Calu3 (cell line): ENCODE data around the gene RPS6KB1. TPM values are rescaled to one million over a fixed set of nuclear protein-coding genes. Genes with fewer than 3 reads are reported as not detected.
"Not testable (repeated sequence)": the region's sequence is repeated elsewhere in the genome, so short reads cannot be mapped to it uniquely, and the experiment has no call there.

ENCODE experiments used
- BruUV-seq: library from RNA; stranded (reverse); fragments of 400-500 nt; replicated peaks from 2 replicates; lab custom pipeline; 2021; lab: Mats Ljungman, UMichigan
- CTCF ChIA-PET: fragments of 300-600 bp; sonication (Branson Sonifier 250); formaldehyde crosslinking; loops from one replicate; lab custom pipeline; 2022; ENCODE audit warnings: antibody characterized with exemption; lab: Charles Lee
- DNase-seq: peaks from one replicate; pipeline ENCODE4 v3.0.0; 2022
- H3K27ac Mint-ChIP-seq: one replicate; pipeline ENCODE4 v1.8.0; 2022; ENCODE audit warnings: mixed read lengths; ENCODE audit not compliant: unreplicated experiment
- H3K27me3 Mint-ChIP-seq: one replicate; pipeline ENCODE4 v1.8.0; 2022; ENCODE audit warnings: mixed read lengths; ENCODE audit not compliant: unreplicated experiment
- H3K36me3 Mint-ChIP-seq: one replicate; pipeline ENCODE4 v1.8.0; 2022; ENCODE audit warnings: mild to moderate bottlenecking, moderate library complexity, mixed read lengths; ENCODE audit not compliant: insufficient read depth, unreplicated experiment
- H3K4me1 Mint-ChIP-seq: one replicate; pipeline ENCODE4 v1.8.0; 2022; ENCODE audit warnings: mild to moderate bottlenecking, low read depth, mixed read lengths; ENCODE audit not compliant: unreplicated experiment
- H3K4me3 Mint-ChIP-seq: one replicate; pipeline ENCODE4 v1.8.0; 2022; ENCODE audit warnings: mild to moderate bottlenecking, low read depth, moderate library complexity, mixed read lengths; ENCODE audit not compliant: unreplicated experiment
- H3K9me3 Mint-ChIP-seq: one replicate; pipeline ENCODE4 v1.8.0; 2022; ENCODE audit warnings: low read depth, mixed read lengths; ENCODE audit not compliant: unreplicated experiment
- CTCF ChIP-seq: fragments of 200-600 bp; IDR thresholded peaks from one replicate; pipeline ENCODE4 v1.8.0; 2022; ENCODE audit warnings: antibody characterized with exemption; ENCODE audit not compliant: unreplicated experiment
- intact Hi-C: fragments of 100-400 bp; cut with micrococcal nuclease; formaldehyde crosslinking; loops from one replicate; pipeline ENCODE4 v1.10.0; 2022; ENCODE audit not compliant: unreplicated experiment
- total RNA-seq: library from RNA; stranded (reverse); gene quantifications from 2 replicates; pipeline ENCODE4 v1.2.3, GENCODE V29; 2022

Gene RPS6KB1
- total RNA-seq, 1 experiment from 2014 or later, result 34.5 TPM

- Mint-ChIP-seq H3K27me3 (no peaks in the 10 kb centered on the region), H3K27ac (peak overlapping the region; percentile 100), H3K4me3 (peak overlapping the region; percentile 46), H3K4me1 (peaks cover 29% of the 10 kb centered on the region), H3K36me3 (peaks cover 87% of the 10 kb centered on the region), H3K9me3 (no peaks in the 10 kb centered on the region)
- no TSS peak for BruUV-seq
- peak; percentile 64 for DNase-seq
- no peak for TF ChIP-seq CTCF
- CTCF ChIA-PET, result interaction anchor here (1.3 to 2.0 kb wide), 2 partner anchors 13 to 92 kb away, joined by 6 to 7 read pairs; no protein-coding TSS in a partner anchor
- intact Hi-C loops, result loop anchor here (1.0 kb wide), 1 partner anchor 11 kb away; no protein-coding TSS in a partner anchor
These were observed 46.3 kb upstream of the RPS6KB1 start for GRCh38 chr17:59846394-59847165.

DNA sequence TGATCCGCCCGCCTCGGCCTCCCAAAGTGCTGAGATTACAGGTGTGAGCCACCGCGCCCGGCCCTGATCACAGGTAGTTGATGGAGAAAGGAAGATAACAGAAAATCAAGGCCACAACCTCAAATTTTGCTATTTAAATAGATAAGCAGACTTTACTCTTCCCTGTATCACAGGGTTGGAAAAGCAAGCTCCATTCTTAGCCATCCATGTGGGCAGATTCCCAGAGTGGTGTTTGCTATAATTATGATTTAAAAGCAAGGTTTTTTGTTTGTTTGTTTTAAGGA is 44.6 kb upstream of the RPS6KB1 start:
- intact Hi-C loops, result no loop called here
- peaks cover 35% of the 10 kb centered on the region for H3K4me1 Mint-ChIP-seq

GRCh38 chr17:59848778-59849177 is 44.1 kb upstream of the RPS6KB1 start:
- intact Hi-C loops, result no loop called here
- no TSS peak for BruUV-seq
- DNase-seq, result peak; percentile 65
- H3K9me3 Mint-ChIP-seq, result no peaks in the 10 kb centered on the region
- no peaks in the 10 kb centered on the region for H3K27me3 Mint-ChIP-seq
- H3K4me3 Mint-ChIP-seq, result no peak overlapping the region
- peaks cover 75% of the 10 kb centered on the region for H3K36me3 Mint-ChIP-seq
- CTCF ChIA-PET, result interaction anchor here (0.6 to 1.1 kb wide), 2 partner anchors 11 to 198 kb away, joined by 3 read pairs; no protein-coding TSS in a partner anchor
- no peak for TF ChIP-seq CTCF
- peak overlapping the region; percentile 100 for H3K27ac Mint-ChIP-seq
- peaks cover 39% of the 10 kb centered on the region for H3K4me1 Mint-ChIP-seq

More for the DNA sequence above, 44.6 kb upstream of the RPS6KB1 start:
- DNase-seq, result no peak
- H3K27ac Mint-ChIP-seq, result peak overlapping the region; percentile 100
- no peak for TF ChIP-seq CTCF
- H3K4me3 Mint-ChIP-seq, result no peak overlapping the region
- BruUV-seq, result no TSS peak
- CTCF ChIA-PET, result interaction anchor here (1.1 kb wide), 1 partner anchor 11 kb away, joined by 3 read pairs; no protein-coding TSS in a partner anchor
- H3K9me3 Mint-ChIP-seq, result no peaks in the 10 kb centered on the region
- peaks cover 75% of the 10 kb centered on the region for H3K36me3 Mint-ChIP-seq
- no peaks in the 10 kb centered on the region for H3K27me3 Mint-ChIP-seq

DNA sequence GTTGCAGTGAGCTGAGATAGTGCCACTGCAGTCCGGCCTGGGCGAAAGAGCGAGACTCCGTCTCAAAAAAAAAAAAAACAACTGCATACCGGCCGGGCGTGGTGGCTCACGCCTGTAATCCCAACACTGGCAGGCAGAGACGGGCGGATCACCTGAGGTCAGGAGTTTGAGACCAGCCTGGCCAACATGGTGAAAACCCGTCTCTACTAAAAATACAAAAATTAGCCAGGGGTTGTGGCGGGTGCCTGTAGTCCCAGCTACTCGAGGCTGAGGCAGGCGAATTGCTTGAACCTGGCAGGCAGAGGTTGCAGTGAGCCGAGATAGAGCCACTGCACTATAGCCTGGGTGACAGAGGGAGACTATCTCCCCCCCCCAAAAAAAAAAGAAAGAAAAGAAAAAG is 42.6 kb upstream of the RPS6KB1 start:
- BruUV-seq, H3K9me3 Mint-ChIP-seq, intact Hi-C loops, DNase-seq, H3K27me3 Mint-ChIP-seq: not testable (repeated sequence)
- peak overlapping the region; percentile 32 for H3K4me3 Mint-ChIP-seq
- CTCF ChIA-PET, result interaction anchor here (0.8 kb wide), 1 partner anchor 9 kb away, joined by 4 read pairs; no protein-coding TSS in a partner anchor
- H3K27ac Mint-ChIP-seq, result peak overlapping the region; percentile 100
- H3K4me1 Mint-ChIP-seq, result peaks cover 41% of the 10 kb centered on the region
- peaks cover 73% of the 10 kb centered on the region for H3K36me3 Mint-ChIP-seq
